ENCODE data around the gene MYLK3.

MYLK3 gene

DNA sequence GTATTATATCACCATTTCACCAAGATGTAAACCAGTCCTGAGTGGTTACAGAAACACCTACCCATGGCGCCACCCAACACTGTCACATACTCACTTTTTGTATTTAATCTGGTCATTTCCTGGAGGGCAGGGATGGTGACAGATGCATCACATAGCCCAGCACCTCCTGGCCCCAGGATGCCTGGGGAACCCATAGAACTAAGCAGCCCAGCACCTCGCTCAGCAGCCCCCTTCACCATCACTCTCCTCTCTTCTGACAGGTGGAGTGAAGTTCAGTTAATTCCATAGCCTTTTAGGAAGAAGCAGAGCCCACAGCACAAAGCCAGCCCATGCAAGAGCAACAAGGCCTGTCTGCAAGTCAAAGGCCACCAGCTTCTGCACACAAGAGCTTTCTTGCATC, 27.5 kb downstream of the MYLK3 start:
- TF ChIP-seq GATA2 (IDR thresholded peaks at IDR 0.05; ENCODE audit: low read depth, low read length) (no peak), GATA3 (IDR thresholded peaks at IDR 0.05; ENCODE audit: low read depth, low read length) (no peak)

DNA sequence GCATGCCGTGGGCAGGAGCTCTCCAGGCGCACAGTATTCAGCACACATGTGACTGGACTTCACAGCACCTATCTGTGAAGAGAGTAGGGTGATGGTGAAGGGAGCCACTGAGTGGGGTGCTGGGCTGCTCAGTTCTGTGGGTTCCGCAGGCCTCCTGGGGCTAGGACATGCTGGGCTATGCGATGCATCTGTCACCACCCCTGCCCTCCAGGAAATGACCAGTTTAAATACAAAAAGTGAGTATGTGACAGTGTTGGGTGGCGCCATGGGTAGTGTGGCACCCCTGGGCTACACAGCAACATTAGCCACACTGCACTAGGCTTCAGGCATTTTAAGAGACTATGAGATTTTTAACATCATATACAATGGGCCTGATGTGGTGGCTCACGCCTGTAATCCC, 28.6 kb downstream of the MYLK3 start:
- TF ChIP-seq GATA3 (IDR thresholded peaks at IDR 0.05; ENCODE audit: low read depth, low read length), result no peak
- no peak for TF ChIP-seq GATA2 (IDR thresholded peaks at IDR 0.05; ENCODE audit: low read depth, low read length)

DNA sequence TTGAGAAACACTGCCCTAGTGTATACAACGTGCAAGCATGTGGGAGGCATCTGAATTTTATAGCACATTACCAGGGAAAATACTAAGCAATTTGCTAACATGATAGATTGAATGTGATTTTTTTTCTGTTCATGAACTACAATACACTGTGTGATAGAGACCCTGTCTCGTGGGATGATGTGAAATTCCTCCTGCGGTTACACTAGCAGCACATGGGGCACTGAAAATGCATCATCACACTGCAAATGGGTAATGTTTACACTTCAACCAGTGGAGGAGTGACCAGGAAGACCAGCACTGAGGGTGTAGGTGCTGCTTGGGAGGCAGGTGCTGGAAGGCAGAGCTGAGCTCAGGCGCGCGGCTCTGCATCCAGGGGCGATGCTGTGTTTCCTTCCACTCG, 29.9 kb downstream of the MYLK3 start:
- TF ChIP-seq GATA2 (IDR thresholded peaks at IDR 0.05; ENCODE audit: low read depth, low read length) (no peak), GATA3 (IDR thresholded peaks at IDR 0.05; ENCODE audit: low read depth, low read length) (no peak)

DNA sequence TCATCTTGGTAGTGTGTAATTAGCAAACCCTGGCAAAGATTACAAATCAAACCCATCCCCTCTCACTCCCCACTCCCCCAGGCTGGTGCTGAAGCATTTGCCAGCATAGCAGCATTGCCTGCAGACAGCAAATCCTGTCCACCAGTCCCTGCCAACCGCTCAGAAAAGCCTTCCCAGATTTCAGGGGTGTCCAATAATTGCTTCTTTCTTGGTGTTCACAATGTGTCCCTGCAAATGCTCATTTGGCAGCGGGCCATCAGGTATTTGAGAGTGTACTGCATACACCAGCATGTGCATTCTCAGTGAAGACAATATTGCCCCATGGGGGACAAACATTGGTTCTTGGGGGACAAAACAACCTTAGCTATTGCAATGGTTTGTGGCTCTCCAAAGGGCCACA, 30.5 kb downstream of the MYLK3 start:
- no peak for TF ChIP-seq GATA2 (IDR thresholded peaks at IDR 0.05; ENCODE audit: low read depth, low read length)
- TF ChIP-seq GATA3 (IDR thresholded peaks at IDR 0.05; ENCODE audit: low read depth, low read length), result no peak

DNA sequence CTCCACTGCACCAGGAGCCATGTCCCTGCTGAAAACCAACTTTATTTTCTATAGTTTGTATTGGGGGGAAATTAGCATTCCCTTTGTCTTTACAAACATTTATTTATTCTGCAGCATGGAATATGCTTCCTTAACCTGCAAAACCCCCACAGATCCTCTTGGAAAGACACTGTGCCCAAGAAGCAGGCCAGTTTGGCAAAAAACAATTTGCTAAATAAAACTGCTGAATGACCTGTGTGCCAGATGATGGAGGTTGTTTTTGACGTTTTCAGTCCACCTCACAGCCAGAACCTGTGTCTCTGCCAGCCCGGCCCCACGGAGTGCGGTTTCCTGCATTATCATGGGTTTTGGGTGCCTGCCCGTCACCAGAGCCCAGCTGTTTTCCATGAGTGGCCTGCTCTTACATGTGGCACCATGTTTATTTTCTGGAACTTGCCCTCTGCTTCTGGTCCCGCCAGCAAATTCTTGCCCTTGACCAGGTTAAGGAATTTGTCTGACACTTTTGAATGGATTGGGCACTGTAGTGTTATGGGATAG, 32.3 kb downstream of the MYLK3 start:
- TF ChIP-seq GATA3 (IDR thresholded peaks at IDR 0.05; ENCODE audit: low read depth, low read length), result no peak
- TF ChIP-seq GATA2 (IDR thresholded peaks at IDR 0.05; ENCODE audit: low read depth, low read length), result no peak

DNA sequence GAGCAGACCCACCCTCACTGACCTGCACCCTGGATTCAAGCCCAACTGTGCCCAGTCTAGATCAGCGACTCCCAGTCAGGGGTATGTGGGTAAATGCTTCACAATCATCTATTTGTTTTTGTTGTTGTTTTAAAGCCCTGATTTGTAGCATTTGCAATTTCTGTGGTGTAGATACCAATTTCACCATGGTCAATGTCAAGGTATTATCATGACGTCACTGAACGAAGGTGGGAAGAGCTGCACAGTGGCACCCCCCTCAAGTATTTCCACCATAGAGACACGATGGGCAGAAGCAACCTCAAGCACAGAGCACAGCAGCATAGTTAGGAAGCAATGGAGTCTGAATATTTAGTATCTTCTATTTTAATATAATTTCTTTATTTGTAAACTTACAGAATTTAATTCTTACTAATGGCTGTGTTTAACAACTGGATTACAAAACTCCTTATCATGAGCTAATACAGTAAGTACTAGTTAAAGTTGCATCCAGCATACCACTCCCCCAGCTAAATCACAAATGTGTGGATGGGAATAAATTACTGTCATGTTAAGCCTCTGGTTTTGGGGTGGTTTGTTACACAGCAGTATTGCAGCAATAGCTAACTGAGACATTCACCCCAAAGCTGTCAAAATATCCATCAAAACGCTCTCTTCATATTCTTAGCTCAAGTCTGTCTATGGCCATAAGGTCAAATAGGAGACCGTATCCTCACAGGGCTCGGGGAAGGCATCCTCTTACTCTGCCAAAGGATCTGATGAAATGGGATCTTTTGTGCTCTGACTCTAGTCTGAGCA, 33.1 kb downstream of the MYLK3 start:
- TF ChIP-seq GATA3 (IDR thresholded peaks at IDR 0.05; ENCODE audit: low read depth, low read length) (no peak), GATA2 (IDR thresholded peaks at IDR 0.05; ENCODE audit: low read depth, low read length) (no peak)

DNA sequence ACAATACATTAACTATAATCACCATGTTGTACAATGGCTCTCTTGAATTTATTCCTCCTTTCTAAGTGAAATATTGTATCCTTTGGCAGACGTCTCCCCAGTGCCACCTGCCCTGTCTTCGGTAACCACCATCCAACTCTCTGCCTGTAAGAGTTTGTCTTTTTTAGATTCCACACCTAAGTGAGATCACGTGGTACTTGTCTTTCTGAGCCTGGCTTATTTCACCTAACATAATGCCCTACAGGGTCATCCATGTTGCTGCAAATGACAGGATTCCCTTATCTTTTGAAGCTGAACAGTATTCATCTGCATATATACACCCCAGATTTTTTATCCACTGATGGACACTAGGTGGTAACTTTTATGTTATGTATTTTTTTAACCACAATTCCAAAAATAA, 34.5 kb downstream of the MYLK3 start:
- no peak for TF ChIP-seq GATA3 (IDR thresholded peaks at IDR 0.05; ENCODE audit: low read depth, low read length)
- no peak for TF ChIP-seq GATA2 (IDR thresholded peaks at IDR 0.05; ENCODE audit: low read depth, low read length)

DNA sequence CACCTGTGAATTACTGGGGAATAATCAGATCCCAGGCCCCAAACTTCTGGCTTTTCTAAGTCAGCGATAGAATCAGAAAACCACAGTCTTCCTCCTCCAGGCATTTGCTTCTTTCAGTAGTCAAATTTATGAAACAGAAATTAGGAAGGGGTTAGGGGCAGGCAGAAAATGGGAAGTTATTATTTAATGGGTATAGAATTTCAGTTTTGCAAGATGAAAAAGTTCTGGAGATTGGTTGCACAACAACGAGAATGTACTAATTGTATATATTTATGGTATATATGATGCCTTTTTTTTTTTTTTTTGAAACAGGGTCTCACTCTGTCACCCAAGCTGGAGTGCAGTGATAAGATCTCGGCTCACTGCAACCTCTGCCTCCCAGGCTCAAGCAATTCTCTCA, 35.2 kb downstream of the MYLK3 start:
- TF ChIP-seq GATA3 (IDR thresholded peaks at IDR 0.05; ENCODE audit: low read depth, low read length) (no peak), GATA2 (IDR thresholded peaks at IDR 0.05; ENCODE audit: low read depth, low read length) (peak; percentile 34; the same call in 1 of the 2 replicates)

DNA sequence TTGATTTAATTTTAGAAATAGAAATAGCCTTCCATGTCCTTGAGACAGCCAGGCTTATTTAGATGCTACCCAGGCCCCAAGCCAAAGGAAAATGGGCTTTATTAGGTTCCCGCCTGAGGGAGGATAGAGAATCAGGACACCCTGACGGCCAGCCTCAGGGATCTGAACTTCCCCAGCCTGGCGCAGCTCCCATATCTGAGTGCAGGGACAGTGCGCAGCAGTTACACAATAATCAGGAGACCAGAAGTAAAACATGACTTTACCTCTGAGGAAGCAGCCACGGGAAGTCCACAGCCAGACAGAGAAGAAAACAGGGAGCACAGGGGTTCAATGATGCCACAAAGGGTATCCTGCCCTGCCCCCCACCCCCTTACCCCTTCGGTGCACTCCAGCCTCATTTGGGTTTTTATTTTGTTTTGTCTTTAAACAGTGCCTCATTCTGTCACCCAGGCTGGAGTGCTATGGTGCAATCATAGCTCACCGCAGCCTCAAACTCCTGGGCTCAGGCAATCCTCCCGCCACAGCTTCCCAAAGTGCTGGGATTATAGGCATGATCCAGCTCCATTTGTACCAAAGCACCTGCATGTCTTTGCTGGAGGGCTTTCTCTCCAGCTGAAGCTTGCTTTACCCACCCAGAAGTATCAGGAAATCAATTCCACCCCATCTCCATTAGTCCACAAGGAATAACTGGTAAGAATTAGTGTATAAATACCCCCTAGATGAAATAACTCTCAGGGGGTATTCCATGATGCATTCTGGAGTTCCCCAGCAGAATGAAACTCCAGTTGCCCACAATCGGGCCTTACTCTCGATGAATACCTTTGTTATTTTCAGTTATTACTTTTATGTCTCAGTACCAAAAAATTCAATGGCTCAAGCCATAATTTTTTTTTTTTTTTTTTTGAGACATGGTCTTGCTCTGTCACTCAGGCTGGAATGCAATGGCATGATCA, 36.8 kb downstream of the MYLK3 start:
- TF ChIP-seq GATA2 (IDR thresholded peaks at IDR 0.05; ENCODE audit: low read depth, low read length), result no peak

DNA sequence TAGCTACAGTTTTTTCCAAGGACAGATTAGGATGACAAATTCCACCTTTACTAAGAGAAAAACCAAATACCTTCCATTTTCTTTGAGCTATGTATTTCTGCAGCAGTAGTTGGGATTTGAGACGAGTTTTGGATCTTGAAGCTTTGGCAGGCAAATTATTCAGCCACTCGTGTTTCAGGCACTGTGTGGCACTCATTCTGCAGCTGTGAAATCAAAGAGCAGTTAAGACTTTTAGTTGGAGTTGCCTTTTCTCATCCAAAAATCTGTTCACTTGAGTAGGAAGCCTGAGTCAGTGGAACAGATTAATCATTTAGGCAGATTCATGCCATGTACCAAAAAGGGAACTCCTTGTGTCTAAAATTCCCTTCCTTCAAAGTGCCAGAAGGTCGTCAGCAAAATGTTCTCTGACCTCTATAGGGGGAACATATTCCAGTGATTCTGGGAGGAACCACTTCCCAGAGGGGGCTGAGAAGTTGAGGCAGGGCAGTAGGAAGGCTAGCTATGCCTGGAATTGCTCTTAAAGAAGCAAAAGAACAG, 38.6 kb downstream of the MYLK3 start:
- no peak for TF ChIP-seq GATA2 (IDR thresholded peaks at IDR 0.05; ENCODE audit: low read depth, low read length)

DNA sequence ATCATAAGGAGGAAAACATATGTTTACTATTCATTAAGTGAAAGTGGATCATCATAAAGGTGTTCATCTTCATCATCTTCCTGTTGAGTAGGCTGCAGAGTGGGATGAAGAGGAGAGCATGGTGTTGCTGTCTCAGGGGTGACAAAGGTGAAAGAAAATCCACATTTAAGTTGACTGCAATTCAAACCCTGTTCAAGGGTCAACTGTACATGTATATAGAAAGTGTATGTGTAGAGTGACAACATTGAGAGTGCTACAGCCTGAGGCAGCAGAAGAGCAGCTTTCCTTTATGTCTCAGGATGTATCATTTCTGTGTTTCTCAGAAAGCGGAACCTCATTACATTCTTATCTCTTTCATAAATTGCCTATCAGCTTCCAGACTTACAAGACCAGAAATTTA, 41.5 kb downstream of the MYLK3 start:
- TF ChIP-seq GATA3 (IDR thresholded peaks at IDR 0.05; ENCODE audit: low read depth, low read length) (no peak), GATA2 (IDR thresholded peaks at IDR 0.05; ENCODE audit: low read depth, low read length) (no peak)

DNA sequence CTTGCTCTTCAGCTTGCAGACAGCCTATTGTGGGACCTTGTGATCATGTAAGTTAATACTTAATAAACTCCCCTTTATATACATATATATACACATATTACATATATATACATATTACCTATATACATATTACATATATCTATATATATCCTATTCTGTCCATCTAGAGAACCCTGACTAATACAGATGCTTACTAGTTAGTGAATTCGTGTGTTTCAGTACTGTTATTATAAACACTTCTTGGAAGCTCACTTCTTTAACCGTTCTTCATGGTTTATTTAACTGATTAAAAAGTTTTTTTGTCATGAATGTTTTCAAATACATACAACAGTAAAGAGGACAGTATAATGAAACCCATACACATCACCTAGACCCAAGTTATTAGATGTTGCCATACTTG, 46.1 kb downstream of the MYLK3 start:
- no peak for TF ChIP-seq GATA3 (IDR thresholded peaks at IDR 0.05; ENCODE audit: low read depth, low read length)
- no peak for TF ChIP-seq GATA2 (IDR thresholded peaks at IDR 0.05; ENCODE audit: low read depth, low read length)

DNA sequence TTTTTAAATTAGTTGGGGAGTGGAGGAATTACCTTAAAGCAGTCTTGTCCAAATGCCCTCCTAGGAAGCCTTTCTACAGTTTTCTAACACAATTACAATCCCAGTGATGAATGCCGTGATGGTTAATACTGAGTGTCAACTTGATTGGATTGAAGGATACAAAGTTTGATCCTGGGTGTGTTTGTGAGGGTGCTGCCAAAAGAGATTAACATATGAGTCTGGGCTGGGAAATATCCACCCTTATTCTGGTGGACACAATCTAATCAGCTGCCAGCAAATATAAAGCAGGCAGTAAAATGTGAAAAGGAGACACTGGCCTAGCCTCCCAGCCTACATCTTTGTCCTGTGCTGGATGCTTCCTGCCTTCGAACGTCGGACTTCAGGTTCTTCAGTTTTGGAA, 46.5 kb downstream of the MYLK3 start:
- TF ChIP-seq GATA3 (IDR thresholded peaks at IDR 0.05; ENCODE audit: low read depth, low read length), result no peak
- no peak for TF ChIP-seq GATA2 (IDR thresholded peaks at IDR 0.05; ENCODE audit: low read depth, low read length)

DNA sequence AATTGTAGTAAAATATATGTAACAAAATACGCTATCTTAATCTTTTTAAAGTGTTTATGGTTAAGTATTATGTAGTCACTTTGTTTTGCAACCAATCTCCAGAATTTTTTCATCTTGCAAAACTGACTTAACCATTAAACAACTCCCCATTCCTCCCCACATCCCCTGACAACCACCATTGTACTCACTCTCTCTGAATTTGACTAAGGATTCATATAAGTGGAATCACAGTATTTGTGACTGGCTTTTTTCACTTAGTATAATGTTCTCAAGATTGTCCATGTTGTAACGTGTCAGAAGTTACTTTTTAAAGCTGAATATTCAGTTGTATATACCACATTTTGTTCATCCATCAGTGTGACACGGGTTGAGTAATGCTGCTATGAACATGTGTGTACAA, 48.1 kb downstream of the MYLK3 start:
- TF ChIP-seq GATA3 (IDR thresholded peaks at IDR 0.05; ENCODE audit: low read depth, low read length) (no peak), GATA2 (IDR thresholded peaks at IDR 0.05; ENCODE audit: low read depth, low read length) (no peak)
